HepG2 (cell line): ENCODE measurements around the gene GALNT17. TPM values are rescaled to one million over a fixed set of nuclear protein-coding genes. Genes with fewer than 3 reads are reported as not detected.

Source experiments
- ATAC-seq: fragments of 200-7000 bp; cut with Tn5 transposase; 3 replicates; pipeline ENCODE4 v1.9.1; 2020; ENCODE audit warnings: mild to moderate bottlenecking, moderate library complexity
- BruUV-seq: library from RNA; stranded (reverse); fragments of 400-500 nt; replicated peaks from 2 replicates; lab custom pipeline; 2021; lab: Mats Ljungman, UMichigan
- CTCF ChIA-PET: fragments of 300-600 bp; formaldehyde crosslinking; extraction: SDS; loops from one replicate; lab custom pipeline; 2021; ENCODE audit warnings: low total read pairs, inconsistent platforms, low intra/inter-chr PET ratio; lab: Yijun Ruan, JAX
- POLR2A ChIA-PET: fragments of 350-600 bp; sonication (Branson Sonifier 250); formaldehyde crosslinking; loops from one replicate; lab custom pipeline; 2020; ENCODE audit warnings: antibody characterized with exemption, inconsistent platforms; lab: Yijun Ruan, JAX
- DNase-seq: peaks from one replicate; pipeline ENCODE4 v3.0.0-alpha.2; 2015; ENCODE audit warnings: low spot score
- FAIRE-seq: peaks from 3 replicates; lab custom pipeline; 2011; peaks lifted over from hg19 to GRCh38; lab: Jason Lieb, UNC
- H2AFZ ChIP-seq: one replicate; pipeline ENCODE4 v1.6.1; 2011; ENCODE audit warnings: low read length, inconsistent platforms
- H3K27ac ChIP-seq: fragments of 300-600 bp; 3 replicates; pipeline ENCODE4 v1.8.0; 2011; ENCODE audit warnings: mixed run types, mild to moderate bottlenecking, mixed read lengths, low read length, inconsistent platforms; ENCODE audit not compliant: insufficient read depth; ENCODE audit errors: extremely low read length
- H3K27me3 ChIP-seq, 2 experiments: fragments of 200-600 bp in 1 of 2; 2 replicates in 1 of 2; 3 replicates in 1 of 2; pipeline versions ENCODE4 v1.6.0 to v1.8.0; 2011; ENCODE audit warnings: low read length in 2 of 2, mild to moderate bottlenecking in 2 of 2, moderate library complexity in 2 of 2, inconsistent platforms in 1 of 2; ENCODE audit not compliant: insufficient read depth in 2 of 2, control insufficient read depth in 1 of 2
- H3K36me3 ChIP-seq, 2 experiments: fragments of 200-600 bp in 1 of 2; replicated peaks in 1 of 2; 2 replicates in 1 of 2; 3 replicates in 1 of 2; pipeline versions ENCODE4 v1.5.1 to v1.8.0; 2011; ENCODE audit warnings: low read length in 2 of 2, inconsistent platforms in 1 of 2; ENCODE audit not compliant: insufficient read depth in 2 of 2, control insufficient read depth in 1 of 2
- H3K4me1 ChIP-seq: 2 replicates; pipeline ENCODE4 v1.5.1; 2012; ENCODE audit warnings: low read length, inconsistent platforms; ENCODE audit not compliant: insufficient read depth
- H3K4me2 ChIP-seq: 2 replicates; pipeline ENCODE4 v1.6.0; 2011; ENCODE audit warnings: low read depth, low read length, inconsistent platforms
- H3K4me3 ChIP-seq, 3 experiments: fragments of 200-600 bp in 1 of 3; sonication (generic), shearing (Covaris generic) in 1 of 3; replicated peaks in 1 of 3; 2 replicates each; pipeline ENCODE4 v1.5.1; 2011 to 2016; ENCODE audit warnings: low read length in 3 of 3, inconsistent platforms in 2 of 3, low read depth in 2 of 3, mild to moderate bottlenecking in 2 of 3, control low read depth in 1 of 3, mixed read lengths in 1 of 3; ENCODE audit not compliant: insufficient read depth in 1 of 3
- H3K79me2 ChIP-seq: one replicate; pipeline ENCODE4 v1.6.1; 2011; ENCODE audit warnings: low read length, inconsistent platforms; ENCODE audit not compliant: insufficient read depth
- H3K9ac ChIP-seq: 2 replicates; pipeline ENCODE4 v1.6.0; 2011; ENCODE audit warnings: mild to moderate bottlenecking, low read depth, low read length, inconsistent platforms; ENCODE audit not compliant: insufficient read depth
- H3K9me3 ChIP-seq: 2 replicates; pipeline ENCODE4 v1.5.1; 2012; ENCODE audit warnings: mild to moderate bottlenecking, low read length
- H4K20me1 ChIP-seq: 2 replicates; pipeline ENCODE4 v1.6.0; 2011; ENCODE audit warnings: inconsistent platforms, mild to moderate bottlenecking, low read length, moderate library complexity; ENCODE audit not compliant: insufficient read depth
- CC2D1A ChIP-seq: sonication (generic); formaldehyde crosslinking; IDR thresholded peaks from 2 replicates; pipeline ENCODE4 v1.8.1; 2023; ENCODE audit warnings: mild to moderate bottlenecking, missing genetic modification reagents
- CSRNP2 ChIP-seq: sonication (generic); formaldehyde crosslinking; conservative IDR thresholded peaks from 2 replicates; pipeline ENCODE4 v1.8.0; 2022; ENCODE audit warnings: low read depth, missing genetic modification reagents
- EEA1 ChIP-seq: sonication (generic); formaldehyde crosslinking; IDR thresholded peaks from 2 replicates; pipeline ENCODE4 v1.5.1; 2020; ENCODE audit warnings: mild to moderate bottlenecking, missing genetic modification reagents, borderline replicate concordance
- FOXK1 ChIP-seq: sonication (generic); formaldehyde crosslinking; IDR thresholded peaks from 2 replicates; pipeline ENCODE4 v1.4.0; 2020; ENCODE audit warnings: low read depth, missing genetic modification reagents, borderline replicate concordance
- GZF1 ChIP-seq: sonication (generic); formaldehyde crosslinking; IDR thresholded peaks from 2 replicates; pipeline ENCODE4 v1.5.1; 2020; ENCODE audit warnings: mild to moderate bottlenecking, missing genetic modification reagents
- KAT8 ChIP-seq: IDR thresholded peaks from 2 replicates; pipeline ENCODE4 v1.6.1; 2016; ENCODE audit warnings: missing genetic modification reagents, missing compliant biosample characterization
- MEIS1 ChIP-seq: sonication (generic); formaldehyde crosslinking; IDR thresholded peaks from 2 replicates; pipeline ENCODE4 v1.9.0; 2021; ENCODE audit warnings: mild to moderate bottlenecking, missing genetic modification reagents, moderate library complexity, borderline replicate concordance
- MTA1 ChIP-seq: sonication (generic); formaldehyde crosslinking; IDR thresholded peaks from 2 replicates; pipeline ENCODE4 v1.4.0; 2020; ENCODE audit warnings: missing genetic modification reagents, mild to moderate bottlenecking, borderline replicate concordance
- NFATC3 ChIP-seq: sonication (generic); formaldehyde crosslinking; IDR thresholded peaks from 2 replicates; pipeline ENCODE4 v1.5.1; 2020; ENCODE audit warnings: mild to moderate bottlenecking, missing genetic modification reagents
- PAX8 ChIP-seq: sonication (generic); formaldehyde crosslinking; IDR thresholded peaks from 2 replicates; pipeline ENCODE4 v1.8.0; 2022; ENCODE audit warnings: mild to moderate bottlenecking, missing genetic modification reagents, borderline replicate concordance
- REL ChIP-seq: sonication (generic); formaldehyde crosslinking; conservative IDR thresholded peaks from 2 replicates; pipeline ENCODE4 v1.8.0; 2022; ENCODE audit warnings: mild to moderate bottlenecking, missing genetic modification reagents, moderate library complexity
- SMAD1 ChIP-seq: sonication (generic); formaldehyde crosslinking; IDR thresholded peaks from 2 replicates; pipeline ENCODE4 v1.4.0; 2020; ENCODE audit warnings: missing genetic modification reagents, low read depth, mild to moderate bottlenecking, borderline replicate concordance
- SMYD3 ChIP-seq: sonication (generic); formaldehyde crosslinking; IDR thresholded peaks from 2 replicates; pipeline ENCODE4 v1.8.1; 2023; ENCODE audit warnings: mild to moderate bottlenecking, missing genetic modification reagents
- TRIM22 ChIP-seq: fragments of 450-650 bp; IDR thresholded peaks from 2 replicates; pipeline ENCODE4 v1.6.1; 2017
- TSC22D2 ChIP-seq: sonication (generic); formaldehyde crosslinking; IDR thresholded peaks from 2 replicates; pipeline ENCODE4 v1.5.1; 2020; ENCODE audit warnings: missing genetic modification reagents, mild to moderate bottlenecking, borderline replicate concordance
- ZC3H13 ChIP-seq: sonication (generic); formaldehyde crosslinking; IDR thresholded peaks from 2 replicates; pipeline ENCODE4 v1.8.1; 2023; ENCODE audit warnings: mild to moderate bottlenecking, missing genetic modification reagents, moderate library complexity
- ZFP36L2 ChIP-seq: sonication (generic); formaldehyde crosslinking; IDR thresholded peaks from 2 replicates; pipeline ENCODE4 v1.4.0; 2020; ENCODE audit warnings: missing genetic modification reagents
- ZNF343 ChIP-seq: sonication (generic); formaldehyde crosslinking; IDR thresholded peaks from 2 replicates; pipeline ENCODE4 v1.4.0; 2020; ENCODE audit warnings: mild to moderate bottlenecking, missing genetic modification reagents
- ZNF792 ChIP-seq: IDR thresholded peaks from 2 replicates; pipeline ENCODE4 v1.6.1; 2016
- WGBS: methylation state at CpG from one replicate; pipeline ENCODE4 v1.1.6; 2017; ENCODE audit warnings: low lambda C conversion rate; 5-methylcytosine and 5-hydroxymethylcytosine counted together
- in situ Hi-C: cut with HindIII; loops from 2 replicates; pipeline ENCODE4 v1.10.0; 2017; ENCODE audit warnings: low pct_unique_long_range_greater_than_20kb; ENCODE audit not compliant: extremely low pct_ligation_motif_present
- intact Hi-C: fragments of 100-400 bp; cut with micrococcal nuclease; formaldehyde crosslinking; loops from one replicate; pipeline ENCODE4 v1.10.0; 2022; ENCODE audit not compliant: unreplicated experiment
- polyA plus RNA-seq, 8 experiments: library from polyadenylated mRNA; depleted of rRNA in 3 of 8; stranded (reverse) in 7 of 8; unstranded in 1 of 8; fragments of >200 nt; fragmentation: Illumina TruSeq in 4 of 8; extraction: Trizol in 4 of 8; gene quantifications; 2 replicates each; pipeline versions ENCODE4 v1.2.1 to v1.2.3, GENCODE V29; 2011 to 2016; ENCODE audit warnings: low read depth in 4 of 8, missing spikeins in 1 of 8, mixed read lengths in 1 of 8; ENCODE audit not compliant: insufficient read depth in 1 of 8
- total RNA-seq, 5 experiments: library from RNA; depleted of rRNA; stranded (reverse); fragments of >200 nt; fragmentation: Illumina TruSeq; extraction: Trizol; gene quantifications; 2 replicates each; pipeline ENCODE4 v1.2.3, GENCODE V29; 2016; ENCODE audit warnings: low read depth in 1 of 5

Gene GALNT17
- total and polyA plus RNA-seq, 2 of the 13 experiments (the other 11 are each of a cell fraction or from before 2014, with no cell fraction given) = not detected

- H3K4me1 ChIP-seq = no peaks in the 10 kb centered on the region
- H3K27ac ChIP-seq = no peak overlapping the region
- POLR2A ChIA-PET = no interaction called here
- BruUV-seq = no TSS peak
- H3K9me3 ChIP-seq = no peaks in the 10 kb centered on the region
- H4K20me1 ChIP-seq = no peaks in the 10 kb centered on the region
- no peak overlapping the region for H3K9ac ChIP-seq
- FAIRE-seq (no peak), ATAC-seq (no peak), DNase-seq (no peak)
- no peaks in the 10 kb centered on the region for H3K36me3 ChIP-seq
- WGBS = 3% methylated on average over 2 of the region's 2 CpGs
- no peak overlapping the region for H3K4me3 ChIP-seq
- H3K79me2 ChIP-seq = no peaks in the 10 kb centered on the region
- H3K4me2 ChIP-seq = no peak overlapping the region
- in situ Hi-C loops = no loop called here
- CTCF ChIA-PET = no interaction called here
- no peaks in the 10 kb centered on the region for H3K27me3 ChIP-seq
- TF ChIP-seq TSC22D2 (CRISPR knock-in tag) (no peak), GZF1 (no peak), ZFP36L2 (no peak), ZC3H13 (no peak), NFATC3 (no peak), FOXK1 (CRISPR knock-in tag) (no peak), PAX8 (CRISPR knock-in tag) (no peak), SMAD1 (CRISPR knock-in tag) (no peak), TRIM22 (no peak), ZNF792 (CRISPR knock-in tag) (no peak), REL (CRISPR knock-in tag) (no peak), MTA1 (CRISPR knock-in tag) (no peak), CSRNP2 (CRISPR knock-in tag) (no peak), CC2D1A (CRISPR knock-in tag) (no peak), MEIS1 (CRISPR knock-in tag) (no peak), EEA1 (CRISPR knock-in tag) (no peak), ZNF343 (CRISPR knock-in tag) (no peak), KAT8 (CRISPR knock-in tag) (no peak), SMYD3 (no peak)
- TF ChIP-seq, all 625 proteins: peak for 0
- no peak overlapping the region for H2AFZ ChIP-seq
- intact Hi-C loops = no loop called here
These were observed 486.3 kb downstream of the GALNT17 start for GRCh38 chr7:71618278-71618677.
